ENCODE data around the gene CCNJL.

CCNJL gene

DNA sequence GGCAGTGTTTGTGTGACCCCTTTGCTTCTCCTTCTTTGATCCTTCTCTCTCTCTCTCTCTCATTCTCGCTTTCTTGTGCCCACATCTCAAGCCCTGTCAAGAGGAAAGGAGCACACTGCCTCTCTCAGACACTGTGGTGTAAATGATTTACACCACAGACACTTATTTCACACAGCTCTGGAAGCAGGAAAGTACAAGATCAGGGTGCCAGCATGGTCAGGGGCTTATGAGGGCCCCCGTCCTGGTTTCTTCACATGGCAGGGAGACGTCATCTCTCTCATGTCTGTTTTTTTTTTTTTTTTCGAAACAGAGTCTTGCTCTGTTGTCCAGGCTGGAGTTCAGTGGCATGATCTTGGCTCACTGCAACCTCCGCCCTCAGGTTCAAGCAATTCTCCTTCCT, 76.6 kb downstream of the CCNJL start:
- TF ChIP-seq, protein P1, sequence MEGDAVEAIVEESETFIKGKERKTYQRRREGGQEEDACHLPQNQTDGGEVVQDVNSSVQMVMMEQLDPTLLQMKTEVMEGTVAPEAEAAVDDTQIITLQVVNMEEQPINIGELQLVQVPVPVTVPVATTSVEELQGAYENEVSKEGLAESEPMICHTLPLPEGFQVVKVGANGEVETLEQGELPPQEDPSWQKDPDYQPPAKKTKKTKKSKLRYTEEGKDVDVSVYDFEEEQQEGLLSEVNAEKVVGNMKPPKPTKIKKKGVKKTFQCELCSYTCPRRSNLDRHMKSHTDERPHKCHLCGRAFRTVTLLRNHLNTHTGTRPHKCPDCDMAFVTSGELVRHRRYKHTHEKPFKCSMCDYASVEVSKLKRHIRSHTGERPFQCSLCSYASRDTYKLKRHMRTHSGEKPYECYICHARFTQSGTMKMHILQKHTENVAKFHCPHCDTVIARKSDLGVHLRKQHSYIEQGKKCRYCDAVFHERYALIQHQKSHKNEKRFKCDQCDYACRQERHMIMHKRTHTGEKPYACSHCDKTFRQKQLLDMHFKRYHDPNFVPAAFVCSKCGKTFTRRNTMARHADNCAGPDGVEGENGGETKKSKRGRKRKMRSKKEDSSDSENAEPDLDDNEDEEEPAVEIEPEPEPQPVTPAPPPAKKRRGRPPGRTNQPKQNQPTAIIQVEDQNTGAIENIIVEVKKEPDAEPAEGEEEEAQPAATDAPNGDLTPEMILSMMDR (IDR thresholded peaks at IDR 0.05; ENCODE audit: control insufficient read depth, extremely low read depth, insufficient read depth) = no peak
- H3K4me3 ChIP-seq (ENCODE audit: low read depth, low read length) = no peak overlapping the region
- no peak for DNase-seq (ENCODE audit: low read depth)

DNA sequence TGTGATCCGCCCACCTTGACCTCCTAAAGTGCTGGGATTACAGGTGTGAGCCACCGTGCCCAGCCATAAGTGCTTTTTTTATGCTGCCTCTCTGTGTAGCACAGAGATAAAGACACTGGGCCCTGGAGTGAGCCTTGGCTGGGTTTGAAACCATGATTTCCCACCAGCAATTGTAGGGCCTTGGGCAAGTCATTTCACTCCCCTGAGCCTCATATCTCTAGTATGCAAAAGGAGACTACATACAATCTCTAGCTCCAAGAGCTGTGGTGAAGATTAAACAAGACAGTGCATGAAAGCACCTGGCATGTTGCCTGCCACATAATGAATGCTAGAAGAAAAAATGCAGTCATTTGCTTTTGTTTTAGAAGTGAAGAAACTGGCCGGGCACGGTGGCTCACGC, 79.1 kb downstream of the CCNJL start:
- DNase-seq (ENCODE audit: low read depth) = no peak
- no peak overlapping the region for H3K4me3 ChIP-seq (ENCODE audit: low read depth, low read length)
- TF ChIP-seq, protein P1 (IDR thresholded peaks at IDR 0.05; ENCODE audit: control insufficient read depth, extremely low read depth, insufficient read depth) = no peak

DNA sequence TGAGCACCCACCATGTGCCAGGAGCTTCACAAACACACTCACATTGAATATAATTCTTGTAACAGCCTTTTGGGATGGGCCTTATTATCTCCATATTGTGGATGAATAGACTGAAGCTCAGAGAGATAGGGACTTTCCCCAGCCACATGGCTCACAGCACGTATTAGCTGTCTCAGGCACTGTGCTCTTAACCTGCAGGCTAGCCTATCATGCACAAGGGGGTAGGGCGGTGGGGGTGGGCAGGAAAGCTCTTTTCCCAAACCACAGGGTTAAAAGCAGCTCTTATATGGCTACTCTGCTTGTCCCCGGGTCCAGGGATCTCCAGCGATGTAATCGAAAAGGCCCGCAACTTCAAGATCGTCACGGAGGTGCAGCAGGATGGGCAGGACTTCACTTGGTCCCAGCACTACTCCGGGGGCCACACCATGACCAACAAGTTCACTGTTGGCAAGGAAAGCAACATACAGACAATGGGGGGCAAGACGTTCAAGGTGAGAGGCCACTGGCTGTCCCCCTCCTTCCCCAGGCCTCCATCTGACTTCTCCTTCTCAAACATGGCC, 80.5 kb downstream of the CCNJL start:
- TF ChIP-seq, protein P1 (IDR thresholded peaks at IDR 0.05; ENCODE audit: control insufficient read depth, extremely low read depth, insufficient read depth) = no peak
- H3K4me3 ChIP-seq (ENCODE audit: low read depth, low read length) = no peak overlapping the region
- DNase-seq (ENCODE audit: low read depth) = no peak

DNA sequence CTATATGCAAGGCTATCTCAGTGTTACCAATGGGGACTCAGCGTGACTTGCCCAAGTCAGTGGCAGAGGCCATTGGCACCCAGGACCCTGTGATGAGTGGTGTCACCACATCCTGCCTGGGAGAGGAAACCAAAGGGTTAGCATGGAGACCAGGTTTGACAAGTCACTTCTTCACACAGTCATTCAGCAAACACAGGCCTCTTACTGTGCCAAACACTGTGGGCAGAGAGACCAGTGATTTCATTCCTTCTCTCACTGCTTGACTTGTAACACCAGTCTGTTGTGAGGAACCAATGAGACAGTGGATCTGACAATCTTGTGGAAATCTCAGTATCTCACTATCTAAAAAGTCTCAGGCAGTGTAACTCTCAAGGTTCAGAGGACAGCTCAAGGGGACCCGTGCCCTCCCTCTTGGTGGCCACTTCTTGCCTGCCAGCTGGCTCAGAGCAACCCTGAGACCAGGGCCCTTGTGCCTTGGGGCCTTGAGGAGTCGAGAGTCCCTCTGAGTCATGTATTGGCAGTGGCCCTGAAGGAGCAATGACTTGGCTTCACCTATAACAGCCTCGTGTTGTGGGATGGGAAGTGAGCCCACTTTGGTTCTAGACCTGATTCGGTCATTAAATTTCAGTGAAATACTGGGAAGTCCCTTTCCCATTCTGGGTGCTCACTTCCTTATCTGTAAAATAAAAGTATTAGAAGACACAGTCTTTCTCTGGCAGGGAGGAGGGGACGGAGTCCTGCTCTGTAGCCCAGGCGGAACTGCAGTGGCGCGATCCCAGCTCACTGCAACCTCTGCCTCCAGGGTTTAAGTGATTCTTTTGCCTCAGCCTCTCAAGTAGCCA, 81.5 kb downstream of the CCNJL start:
- DNase-seq (ENCODE audit: low read depth) = peak; percentile 30
- TF ChIP-seq, protein P1 (IDR thresholded peaks at IDR 0.05; ENCODE audit: control insufficient read depth, extremely low read depth, insufficient read depth) = no peak
- H3K4me3 ChIP-seq (ENCODE audit: low read depth, low read length) = no peak overlapping the region

DNA sequence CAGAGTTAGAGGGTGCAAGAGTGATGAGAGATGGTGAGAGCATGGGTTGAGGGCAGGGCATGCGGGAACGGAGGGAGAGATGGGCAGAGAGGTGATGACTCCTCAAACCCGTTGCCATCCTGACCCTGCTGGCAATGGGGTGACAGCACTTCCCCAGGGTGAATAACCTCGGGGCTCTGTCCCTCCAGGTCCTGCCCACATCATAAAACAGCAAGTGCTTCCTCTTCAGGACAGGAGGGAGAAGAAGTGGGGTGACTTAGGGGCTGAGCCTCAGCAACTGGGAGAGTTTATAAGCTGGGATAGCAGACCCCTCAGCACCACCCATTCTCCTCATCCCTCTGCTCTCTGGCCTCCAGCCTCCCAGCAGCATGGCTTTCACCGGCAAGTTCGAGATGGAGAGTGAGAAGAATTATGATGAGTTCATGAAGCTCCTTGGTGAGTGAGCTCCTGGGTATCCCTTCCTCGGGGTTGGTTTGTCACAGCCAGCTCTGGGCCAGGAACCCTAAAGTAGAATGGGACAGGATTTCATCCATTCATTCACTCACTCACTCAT, 83.1 kb downstream of the CCNJL start, which contains the start of gene FABP6:
FABP6 (plus strand) TSS at position 317 of the 553 bp plus-strand sequence; CDS start at position 369, 52 bp downstream.
- H3K4me3 ChIP-seq (ENCODE audit: low read depth, low read length) = no peak within 1 kb of the TSS
- TF ChIP-seq, protein P1 (IDR thresholded peaks at IDR 0.05; ENCODE audit: control insufficient read depth, extremely low read depth, insufficient read depth) = no peak
- no peak for DNase-seq (ENCODE audit: low read depth)

DNA sequence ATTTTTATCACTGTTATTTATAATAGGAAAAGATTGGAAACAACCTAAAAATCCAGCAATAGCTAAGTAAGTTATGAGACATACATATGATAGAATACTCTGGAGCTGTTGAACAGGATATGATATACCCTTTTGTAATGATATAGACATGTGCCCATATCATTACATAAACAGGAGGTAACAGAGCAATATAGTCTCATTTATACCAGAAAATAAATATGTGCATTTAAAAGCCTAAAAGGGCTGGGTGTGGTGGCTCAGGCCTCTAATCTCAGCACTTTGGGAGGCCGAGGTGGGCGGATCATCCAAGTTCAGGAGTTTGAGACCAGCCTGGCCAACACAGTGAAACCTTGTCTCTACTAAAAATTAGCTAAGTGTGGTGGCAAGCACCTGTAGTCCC, 85.4 kb downstream of the CCNJL start:
- DNase-seq (ENCODE audit: low read depth) = no peak
- H3K4me3 ChIP-seq (ENCODE audit: low read depth, low read length) = no peak overlapping the region
- TF ChIP-seq, protein P1 (IDR thresholded peaks at IDR 0.05; ENCODE audit: control insufficient read depth, extremely low read depth, insufficient read depth) = no peak
